Measurements from ENCODE around the gene GPR153.

- TF ChIP-seq CTCF (IDR thresholded peaks at IDR 0.05) (no peak), POLR2A (IDR thresholded peaks at IDR 0.05) (no peak)
These were observed 4.3 kb downstream of the GPR153 start for GRCh38 chr1:6256645-6257044.
